ENCODE results near the gene IPO9.

DNA sequence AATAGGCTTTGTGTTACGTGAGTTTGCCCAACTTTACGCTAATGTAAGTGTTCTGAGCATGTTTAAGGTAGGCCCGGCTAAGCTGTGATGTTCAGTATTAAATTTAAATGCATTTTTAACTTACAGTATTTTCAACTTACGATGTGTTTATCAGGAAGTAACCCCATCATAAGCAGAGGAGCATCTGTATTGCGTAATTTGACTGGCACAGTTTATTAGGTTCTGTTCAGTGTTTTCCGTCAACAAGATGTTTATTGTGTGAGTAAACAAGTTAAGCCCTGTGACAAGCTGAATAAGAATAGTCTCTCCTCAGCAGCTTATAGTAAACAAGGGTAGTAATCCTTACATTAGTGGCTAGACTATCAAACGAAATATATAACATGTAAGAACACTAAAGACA lies 32.5 kb downstream of the IPO9 start:
- TF ChIP-seq POLR2AphosphoS5 (IDR thresholded peaks at IDR 0.05; ENCODE audit: low read depth, low read length) (no peak), TAF1 (IDR thresholded peaks at IDR 0.05; ENCODE audit: borderline replicate concordance, insufficient read depth, low read length) (no peak)
